Measurements from ENCODE around the gene WDR74. TPM values are rescaled to one million over a fixed set of nuclear protein-coding genes. Genes with fewer than 3 reads are reported as not detected.

WDR74 gene
- total and polyA plus RNA-seq, 9 of the 15 experiments (the other 6 are each of a cell fraction or from before 2014, with no cell fraction given), result 32.7 to 210 (median 114) TPM

DNA sequence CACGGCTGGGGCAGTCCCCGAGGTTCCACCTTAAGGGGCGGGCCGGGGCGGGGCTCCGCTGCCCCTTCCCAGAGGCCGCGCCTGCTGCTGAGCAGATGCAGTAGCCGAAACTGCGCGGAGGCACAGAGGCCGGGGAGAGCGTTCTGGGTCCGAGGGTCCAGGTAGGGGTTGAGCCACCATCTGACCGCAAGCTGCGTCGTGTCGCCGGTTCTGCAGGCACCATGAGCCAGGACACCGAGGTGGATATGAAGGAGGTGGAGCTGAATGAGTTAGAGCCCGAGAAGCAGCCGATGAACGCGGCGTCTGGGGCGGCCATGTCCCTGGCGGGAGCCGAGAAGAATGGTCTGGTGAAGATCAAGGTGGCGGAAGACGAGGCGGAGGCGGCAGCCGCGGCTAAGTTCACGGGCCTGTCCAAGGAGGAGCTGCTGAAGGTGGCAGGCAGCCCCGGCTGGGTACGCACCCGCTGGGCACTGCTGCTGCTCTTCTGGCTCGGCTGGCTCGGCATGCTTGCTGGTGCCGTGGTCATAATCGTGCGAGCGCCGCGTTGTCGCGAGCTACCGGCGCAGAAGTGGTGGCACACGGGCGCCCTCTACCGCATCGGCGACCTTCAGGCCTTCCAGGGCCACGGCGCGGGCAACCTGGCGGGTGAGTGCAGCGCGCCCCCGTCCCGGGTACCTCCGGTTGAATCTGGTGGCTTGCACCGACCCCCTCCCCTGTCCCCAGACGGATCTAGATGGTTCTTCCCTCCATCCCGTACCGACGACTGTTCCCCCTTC is 41.6 kb upstream of the WDR74 start, which contains the start of gene SLC3A2 (continued):
- TF ChIP-seq NCOA1 (IDR thresholded peaks at IDR 0.05; ENCODE audit: low read depth), result no peak; the same call in 1 of the 2 replicates
- no peak for TF ChIP-seq MTA2 (IDR thresholded peaks at IDR 0.05; ENCODE audit: low read depth)
- TF ChIP-seq ATF1 (CRISPR knock-in tag; IDR thresholded peaks at IDR 0.05), result 0 out of 2 replicates have a peak, but pooled peaks have one; percentile 27
- peak; percentile 84 for TF ChIP-seq ATF1 (tag; IDR thresholded peaks at IDR 0.05)
- no peak for TF ChIP-seq BCL6 (CRISPR knock-in tag; IDR thresholded peaks at IDR 0.05)
- TF ChIP-seq, protein P1, sequence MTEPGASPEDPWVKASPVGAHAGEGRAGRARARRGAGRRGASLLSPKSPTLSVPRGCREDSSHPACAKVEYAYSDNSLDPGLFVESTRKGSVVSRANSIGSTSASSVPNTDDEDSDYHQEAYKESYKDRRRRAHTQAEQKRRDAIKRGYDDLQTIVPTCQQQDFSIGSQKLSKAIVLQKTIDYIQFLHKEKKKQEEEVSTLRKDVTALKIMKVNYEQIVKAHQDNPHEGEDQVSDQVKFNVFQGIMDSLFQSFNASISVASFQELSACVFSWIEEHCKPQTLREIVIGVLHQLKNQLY (CRISPR knock-in tag; conservative IDR thresholded peaks at IDR 0.05), result no peak; a peak in 2 of 4 replicates
- TF ChIP-seq, protein P2, sequence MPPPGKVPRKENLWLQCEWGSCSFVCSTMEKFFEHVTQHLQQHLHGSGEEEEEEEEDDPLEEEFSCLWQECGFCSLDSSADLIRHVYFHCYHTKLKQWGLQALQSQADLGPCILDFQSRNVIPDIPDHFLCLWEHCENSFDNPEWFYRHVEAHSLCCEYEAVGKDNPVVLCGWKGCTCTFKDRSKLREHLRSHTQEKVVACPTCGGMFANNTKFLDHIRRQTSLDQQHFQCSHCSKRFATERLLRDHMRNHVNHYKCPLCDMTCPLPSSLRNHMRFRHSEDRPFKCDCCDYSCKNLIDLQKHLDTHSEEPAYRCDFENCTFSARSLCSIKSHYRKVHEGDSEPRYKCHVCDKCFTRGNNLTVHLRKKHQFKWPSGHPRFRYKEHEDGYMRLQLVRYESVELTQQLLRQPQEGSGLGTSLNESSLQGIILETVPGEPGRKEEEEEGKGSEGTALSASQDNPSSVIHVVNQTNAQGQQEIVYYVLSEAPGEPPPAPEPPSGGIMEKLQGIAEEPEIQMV (tag; conservative IDR thresholded peaks at IDR 0.05; ENCODE audit: low read depth), result no peak
- TF ChIP-seq TCF7L2 (IDR thresholded peaks at IDR 0.05; ENCODE audit: low read depth, low read length), result no peak
- peak; percentile 85 for TF ChIP-seq CXXC5 (CRISPR knock-in tag; IDR thresholded peaks at IDR 0.05)
- TF ChIP-seq NONO (IDR thresholded peaks at IDR 0.05; ENCODE audit: low read depth in 2 of 2, low read length in 1 of 2), result peak; percentile 26 to 76; a peak in 1 of 4 replicates
- TF ChIP-seq KLF16 (IDR thresholded peaks at IDR 0.05), result no peak
- 0 out of 2 replicates have a peak, but pooled peaks have one; percentile 33 for TF ChIP-seq ERF (CRISPR knock-in tag; IDR thresholded peaks at IDR 0.05)
- TF ChIP-seq ETS2 (tag; IDR thresholded peaks at IDR 0.05; ENCODE audit: borderline replicate concordance, poor library complexity, severe bottlenecking), result no peak
- no peak for TF ChIP-seq ZC3H11A (IDR thresholded peaks at IDR 0.05; ENCODE audit: low read depth, low read length)
- TF ChIP-seq KDM5B (IDR thresholded peaks at IDR 0.05; ENCODE audit: insufficient replicate concordance, low read depth, low read length), result peak; percentile 90
- no peak for TF ChIP-seq SP2 (IDR thresholded peaks at IDR 0.05; ENCODE audit: extremely low read depth, low read depth, low read length, poor library complexity, severe bottlenecking)
- no peak for TF ChIP-seq ZFP36 (IDR thresholded peaks at IDR 0.05; ENCODE audit: low read depth, low read length, partially characterized antibody)
- peak; percentile 78 for TF ChIP-seq CREM (IDR thresholded peaks at IDR 0.05; ENCODE audit: low read depth)
- peak; percentile 90; the same call in 1 of the 2 replicates for TF ChIP-seq RBM14 (IDR thresholded peaks at IDR 0.05; ENCODE audit: borderline replicate concordance, insufficient read depth, low read depth, low read length)
- 0 out of 2 replicates have a peak, but pooled peaks have one; percentile 60 for TF ChIP-seq ZNF431 (CRISPR knock-in tag; IDR thresholded peaks at IDR 0.05)
- TF ChIP-seq PML (IDR thresholded peaks at IDR 0.05; ENCODE audit: low read length), result peak; percentile 84; the same call in 1 of the 2 replicates
- TF ChIP-seq THAP7 (CRISPR knock-in tag; IDR thresholded peaks at IDR 0.05), result no peak; the same call in 1 of the 2 replicates
- TF ChIP-seq, protein P3, sequence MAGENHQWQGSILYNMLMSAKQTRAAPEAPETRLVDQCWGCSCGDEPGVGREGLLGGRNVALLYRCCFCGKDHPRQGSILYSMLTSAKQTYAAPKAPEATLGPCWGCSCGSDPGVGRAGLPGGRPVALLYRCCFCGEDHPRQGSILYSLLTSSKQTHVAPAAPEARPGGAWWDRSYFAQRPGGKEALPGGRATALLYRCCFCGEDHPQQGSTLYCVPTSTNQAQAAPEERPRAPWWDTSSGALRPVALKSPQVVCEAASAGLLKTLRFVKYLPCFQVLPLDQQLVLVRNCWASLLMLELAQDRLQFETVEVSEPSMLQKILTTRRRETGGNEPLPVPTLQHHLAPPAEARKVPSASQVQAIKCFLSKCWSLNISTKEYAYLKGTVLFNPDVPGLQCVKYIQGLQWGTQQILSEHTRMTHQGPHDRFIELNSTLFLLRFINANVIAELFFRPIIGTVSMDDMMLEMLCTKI (IDR thresholded peaks at IDR 0.05; ENCODE audit: partially characterized antibody), result no peak
- no peak for TF ChIP-seq RHOXF2B (CRISPR knock-in tag; conservative IDR thresholded peaks at IDR 0.05)

All from K562 (cell line).